ENCODE data around the gene ACBD4. TPM values are rescaled to one million over a fixed set of nuclear protein-coding genes. Genes with fewer than 3 reads are reported as not detected.

ACBD4 gene
- total and polyA plus RNA-seq, 2 donors (not counting 3 experiments of a cell fraction or from before 2014, with no cell fraction given) = 4.5 to 7.5 TPM

DNA sequence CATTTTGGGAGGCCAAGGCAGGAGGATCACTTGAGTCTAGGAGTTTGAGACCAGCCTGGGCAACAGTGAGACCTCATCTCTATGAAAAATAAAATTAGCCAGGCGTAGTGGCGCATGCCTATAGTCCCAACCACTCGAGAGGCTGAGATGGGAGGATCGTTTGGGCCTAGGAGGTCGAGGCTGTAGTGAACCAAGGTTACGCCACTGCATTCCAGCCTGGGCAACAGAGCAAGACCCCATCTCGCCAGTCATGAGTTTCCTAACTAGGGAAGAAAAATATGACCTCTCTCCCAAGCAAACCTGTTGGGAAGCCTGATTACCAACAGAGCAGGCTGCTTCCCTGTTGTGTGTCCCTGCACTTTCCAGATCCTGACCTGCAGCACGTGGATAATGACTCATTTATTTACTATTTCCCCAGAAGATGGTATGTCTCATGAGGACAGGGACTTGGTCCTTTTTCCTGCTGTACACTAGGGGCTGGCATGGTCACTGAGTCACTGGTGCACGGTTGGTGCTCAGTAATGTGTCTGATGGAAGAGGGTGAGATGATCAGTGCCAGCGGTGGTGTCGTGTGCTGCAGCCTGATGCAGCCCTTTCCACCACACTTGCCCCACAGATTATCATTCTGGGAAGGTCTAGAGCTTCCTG, 43.6 kb upstream of the ACBD4 start:
- Histone ChIP-seq H3K79me2 (ENCODE audit: control insufficient read depth, insufficient read depth, low read length) (no peaks in the 10 kb centered on the region), H3K9ac (replicated peaks; ENCODE audit: extremely low read depth, insufficient read depth, low read length) (no peak overlapping the region), H4K20me1 (replicated peaks; ENCODE audit: control insufficient read depth, extremely low read depth, insufficient read depth, low read length) (no peaks in the 10 kb centered on the region), H3K36me3 (ENCODE audit: control insufficient read depth in 2 of 2, extremely low read depth in 1 of 2, insufficient read depth in 2 of 2, low read length in 2 of 2) (peaks cover 21 to 29% of the 10 kb centered on the region in 2 experiments), H3K9me3 (replicated peaks; ENCODE audit: control insufficient read depth, insufficient read depth, low read length) (no peaks in the 10 kb centered on the region), H3K4me1 (ENCODE audit: control insufficient read depth, extremely low read depth, insufficient read depth, low read length) (peaks cover 23% of the 10 kb centered on the region), H3K4me2 (ENCODE audit: insufficient read depth, low read length) (no peak overlapping the region), H3K4me3 (replicated peaks in 1 of 3; ENCODE audit: insufficient read depth in 1 of 3, low read depth in 1 of 3, low read length in 3 of 3) (no peak overlapping the region), H3K9me1 (replicated peaks; ENCODE audit: control insufficient read depth, extremely low read depth, insufficient read depth, low read length) (no peaks in the 10 kb centered on the region), H3K27me3 (ENCODE audit: control insufficient read depth in 2 of 2, insufficient read depth in 2 of 2, low read length in 2 of 2) (no peaks in the 10 kb centered on the region), H2AFZ (ENCODE audit: low read depth, low read length) (no peak overlapping the region), H3K27ac (ENCODE audit: insufficient read depth, low read depth, low read length) (peak overlapping the region; percentile 92)
- intact Hi-C loops (cut with micrococcal nuclease) (loop anchor here (5.0 kb wide), 1 partner anchor 40 kb away; the partner anchor contains the start of gene DCAKD), dilution Hi-C loops (cut with MboI; ENCODE audit: extremely low pct_ligation_motif_present, low sequenced_read_pairs) (no loop called here)
- FAIRE-seq (peak; percentile 8), DNase-seq (ENCODE audit: low read depth, low spot score) (peak; percentile 11)
- POLR2A ChIA-PET = no interaction called here
- BruUV-seq (replicated peaks) = no TSS peak
- TF ChIP-seq MYC (IDR thresholded peaks at IDR 0.05; ENCODE audit: low read depth, low read length) (no peak), FOS (IDR thresholded peaks at IDR 0.05; ENCODE audit: borderline replicate concordance, insufficient read depth, low read length) (peak; percentile 29)
- CTCF ChIA-PET = interaction anchor here (2.5 kb wide), 1 partner anchor 172 kb away, joined by 8 read pairs; no protein-coding TSS in a partner anchor

DNA sequence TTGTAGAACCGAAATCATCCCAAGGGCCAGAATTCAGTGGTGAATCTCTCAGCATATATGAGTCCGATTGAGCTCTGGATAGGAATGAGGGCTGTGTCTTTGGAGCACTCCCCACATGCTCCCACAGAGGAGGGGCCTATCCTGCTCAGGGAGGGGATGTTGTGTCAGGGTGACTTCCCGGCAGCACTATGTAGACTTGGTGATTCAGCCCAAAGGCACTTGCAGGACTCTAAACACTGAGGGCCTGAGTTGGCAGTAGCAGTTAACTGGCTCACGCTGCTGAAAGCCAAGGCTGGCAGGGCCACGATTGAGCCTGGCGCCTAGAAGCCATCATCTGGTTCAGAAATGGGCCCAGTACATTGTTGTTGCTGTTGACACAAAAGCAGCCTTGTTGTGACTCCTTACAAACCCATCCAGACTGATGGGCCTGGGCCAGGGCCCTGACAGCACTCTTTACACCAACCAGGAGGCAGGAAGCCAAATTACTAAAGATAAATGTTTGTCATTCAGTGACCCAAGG, 42.5 kb upstream of the ACBD4 start:
- intact Hi-C loops (cut with micrococcal nuclease) (loop anchor here (5.0 kb wide), 1 partner anchor 41 kb away; the partner anchor contains the start of gene DCAKD), dilution Hi-C loops (cut with MboI; ENCODE audit: extremely low pct_ligation_motif_present, low sequenced_read_pairs) (no loop called here)
- no peaks in the 10 kb centered on the region for H3K27me3 ChIP-seq (ENCODE audit: control insufficient read depth in 2 of 2, insufficient read depth in 2 of 2, low read length in 2 of 2)
- H3K9me1 ChIP-seq (replicated peaks; ENCODE audit: control insufficient read depth, extremely low read depth, insufficient read depth, low read length) = no peaks in the 10 kb centered on the region
- H3K4me3 ChIP-seq (replicated peaks in 1 of 3; ENCODE audit: insufficient read depth in 1 of 3, low read depth in 1 of 3, low read length in 3 of 3) = no peak overlapping the region
- FAIRE-seq (peak; percentile 100), DNase-seq (ENCODE audit: low read depth, low spot score) (peak; percentile 95)
- peaks cover 22 to 29% of the 10 kb centered on the region in 2 experiments for H3K36me3 ChIP-seq (ENCODE audit: control insufficient read depth in 2 of 2, extremely low read depth in 1 of 2, insufficient read depth in 2 of 2, low read length in 2 of 2)
- no peaks in the 10 kb centered on the region for H3K9me3 ChIP-seq (replicated peaks; ENCODE audit: control insufficient read depth, insufficient read depth, low read length)
- H3K79me2 ChIP-seq (ENCODE audit: control insufficient read depth, insufficient read depth, low read length) = no peaks in the 10 kb centered on the region
- H3K9ac ChIP-seq (replicated peaks; ENCODE audit: extremely low read depth, insufficient read depth, low read length) = peak overlapping the region; percentile 75
- TF ChIP-seq, protein P1, sequence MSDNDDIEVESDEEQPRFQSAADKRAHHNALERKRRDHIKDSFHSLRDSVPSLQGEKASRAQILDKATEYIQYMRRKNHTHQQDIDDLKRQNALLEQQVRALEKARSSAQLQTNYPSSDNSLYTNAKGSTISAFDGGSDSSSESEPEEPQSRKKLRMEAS (IDR thresholded peaks at IDR 0.05; ENCODE audit: insufficient read depth, insufficient read length) = peak; percentile 35
- TF ChIP-seq JUN (IDR thresholded peaks at IDR 0.05; ENCODE audit: borderline replicate concordance, insufficient read depth, insufficient read length, low read depth) = peak; percentile 69
- TF ChIP-seq POLR2AphosphoS5 (IDR thresholded peaks at IDR 0.05; ENCODE audit: insufficient read depth, low read depth, low read length) = peak; percentile 82
- TF ChIP-seq, protein P2, sequence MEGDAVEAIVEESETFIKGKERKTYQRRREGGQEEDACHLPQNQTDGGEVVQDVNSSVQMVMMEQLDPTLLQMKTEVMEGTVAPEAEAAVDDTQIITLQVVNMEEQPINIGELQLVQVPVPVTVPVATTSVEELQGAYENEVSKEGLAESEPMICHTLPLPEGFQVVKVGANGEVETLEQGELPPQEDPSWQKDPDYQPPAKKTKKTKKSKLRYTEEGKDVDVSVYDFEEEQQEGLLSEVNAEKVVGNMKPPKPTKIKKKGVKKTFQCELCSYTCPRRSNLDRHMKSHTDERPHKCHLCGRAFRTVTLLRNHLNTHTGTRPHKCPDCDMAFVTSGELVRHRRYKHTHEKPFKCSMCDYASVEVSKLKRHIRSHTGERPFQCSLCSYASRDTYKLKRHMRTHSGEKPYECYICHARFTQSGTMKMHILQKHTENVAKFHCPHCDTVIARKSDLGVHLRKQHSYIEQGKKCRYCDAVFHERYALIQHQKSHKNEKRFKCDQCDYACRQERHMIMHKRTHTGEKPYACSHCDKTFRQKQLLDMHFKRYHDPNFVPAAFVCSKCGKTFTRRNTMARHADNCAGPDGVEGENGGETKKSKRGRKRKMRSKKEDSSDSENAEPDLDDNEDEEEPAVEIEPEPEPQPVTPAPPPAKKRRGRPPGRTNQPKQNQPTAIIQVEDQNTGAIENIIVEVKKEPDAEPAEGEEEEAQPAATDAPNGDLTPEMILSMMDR (IDR thresholded peaks at IDR 0.05; ENCODE audit: extremely low read depth in 1 of 2, insufficient read depth in 1 of 2, low read depth in 1 of 2, low read length in 2 of 2) = no peak
- peak; percentile 81 for TF ChIP-seq FOS (IDR thresholded peaks at IDR 0.05; ENCODE audit: borderline replicate concordance, insufficient read depth, low read length)
- TF ChIP-seq GATA2 (IDR thresholded peaks at IDR 0.05; ENCODE audit: insufficient read depth, insufficient read length, low read depth, low read length) = no peak
- TF ChIP-seq EZH2 (IDR thresholded peaks at IDR 0.05; ENCODE audit: borderline replicate concordance, low read depth, low read length, severe bottlenecking) = no peak
- peak; percentile 53 for TF ChIP-seq MYC (IDR thresholded peaks at IDR 0.05; ENCODE audit: low read depth, low read length)
- TF ChIP-seq POLR2A (IDR thresholded peaks at IDR 0.05; ENCODE audit: low read depth, low read length) = no peak
- H3K4me1 ChIP-seq (ENCODE audit: control insufficient read depth, extremely low read depth, insufficient read depth, low read length) = peaks cover 23% of the 10 kb centered on the region
- peak overlapping the region; percentile 23 for H3K4me2 ChIP-seq (ENCODE audit: insufficient read depth, low read length)
- H4K20me1 ChIP-seq (replicated peaks; ENCODE audit: control insufficient read depth, extremely low read depth, insufficient read depth, low read length) = no peaks in the 10 kb centered on the region
- no peak overlapping the region for H2AFZ ChIP-seq (ENCODE audit: low read depth, low read length)
- H3K27ac ChIP-seq (ENCODE audit: insufficient read depth, low read depth, low read length) = peak overlapping the region; percentile 92
- BruUV-seq (replicated peaks) = no TSS peak
- POLR2A ChIA-PET = interaction anchor here (0.5 to 1.3 kb wide), 2 partner anchors 28 to 56 kb away, joined by 4 to 6 read pairs; partner anchors contain the start of gene HEXIM1
- CTCF ChIA-PET = interaction anchor here (0.5 to 2.5 kb wide), 5 partner anchors 24 to 311 kb away, joined by 3 to 13 read pairs (median 4); partner anchors contain the start of gene ACBD4
